Activated CD8-positive, alpha-beta T cell treated with anti-CD3 and anti-CD28 coated beads for 36 hours (primary cell): Measurements from ENCODE around the gene OR5V1. TPM values are rescaled to one million over a fixed set of nuclear protein-coding genes. Genes with fewer than 3 reads are reported as not detected.
"Not testable (repeated sequence)": the region's sequence is repeated elsewhere in the genome, so short reads cannot be mapped to it uniquely, and the experiment has no call there.

Experiments
- ATAC-seq: fragments of 200-7000 bp; cut with Tn5 transposase; one replicate; pipeline ENCODE4 v1.10.0; 2021; ENCODE audit warnings: mild to moderate bottlenecking, moderate library complexity
- CTCF ChIA-PET: fragments of 350-600 bp; sonication (Branson Sonifier 250); formaldehyde crosslinking; loops from one replicate; lab custom pipeline; 2021; ENCODE audit warnings: antibody characterized with exemption; lab: Charles Lee
- POLR2A ChIA-PET: fragments of 350-600 bp; sonication (Branson Sonifier 250); formaldehyde crosslinking; loops from one replicate; lab custom pipeline; 2021; ENCODE audit warnings: antibody characterized with exemption; lab: Charles Lee
- DNase-seq: peaks from one replicate; pipeline ENCODE4 v3.0.0-alpha.2; 2020
- H3K27ac Mint-ChIP-seq: one replicate; pipeline ENCODE4 v1.8.0; 2021; ENCODE audit warnings: mild to moderate bottlenecking, mixed read lengths
- H3K27me3 Mint-ChIP-seq: one replicate; pipeline ENCODE4 v1.8.0; 2021; ENCODE audit warnings: mixed read lengths
- H3K36me3 Mint-ChIP-seq: one replicate; pipeline ENCODE4 v1.8.0; 2021; ENCODE audit warnings: low read depth, mixed read lengths
- H3K4me1 Mint-ChIP-seq: one replicate; pipeline ENCODE4 v1.8.0; 2021; ENCODE audit warnings: low read depth, mixed read lengths
- H3K4me3 Mint-ChIP-seq: one replicate; pipeline ENCODE4 v1.8.0; 2021; ENCODE audit warnings: mild to moderate bottlenecking, moderate library complexity, mixed read lengths
- H3K9me3 Mint-ChIP-seq: one replicate; pipeline ENCODE4 v1.8.0; 2021; ENCODE audit warnings: mixed read lengths
- CTCF ChIP-seq: fragments of 200-600 bp; IDR thresholded peaks from one replicate; pipeline ENCODE4 v1.8.0; 2022; ENCODE audit warnings: antibody characterized with exemption, mild to moderate bottlenecking
- intact Hi-C: fragments of 100-400 bp; cut with micrococcal nuclease; formaldehyde crosslinking; loops from one replicate; pipeline ENCODE4 v1.10.0; 2022
- total RNA-seq, 2 experiments: library from RNA; stranded (reverse); gene quantifications; one replicate each; pipeline ENCODE4 v1.2.3, GENCODE V29; 2021

Gene OR5V1
- total RNA-seq, 2 experiments from 2014 or later, result not detected

DNA sequence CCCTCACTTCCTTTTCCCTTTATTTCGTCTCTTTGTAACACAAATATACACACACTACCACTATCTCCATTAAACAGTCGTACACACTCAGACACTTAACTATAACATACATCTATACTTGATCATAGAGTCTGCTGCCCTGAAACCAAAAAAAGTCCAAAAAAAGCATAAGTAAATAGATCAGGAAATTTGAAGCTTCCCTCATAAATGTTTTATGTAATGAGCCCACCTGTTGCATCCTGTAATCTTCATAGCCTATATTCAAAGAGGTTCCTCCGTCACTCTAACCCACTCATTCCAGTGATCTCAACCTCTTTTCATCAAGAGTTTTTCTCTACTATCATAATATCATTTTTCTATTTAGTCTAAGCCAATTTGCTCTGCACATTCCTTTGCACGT lies 19.9 kb upstream of the OR5V1 start:
- ATAC-seq (no peak), DNase-seq (no peak)
- intact Hi-C loops, result no loop called here
- POLR2A ChIA-PET, result no interaction called here
- Mint-ChIP-seq H3K4me3 (no peak overlapping the region), H3K36me3 (no peaks in the 10 kb centered on the region), H3K27ac (no peak overlapping the region), H3K4me1 (no peaks in the 10 kb centered on the region), H3K27me3 (peaks cover 31% of the 10 kb centered on the region), H3K9me3 (no peaks in the 10 kb centered on the region)
- CTCF ChIA-PET, result no interaction called here
- no peak for TF ChIP-seq CTCF

DNA sequence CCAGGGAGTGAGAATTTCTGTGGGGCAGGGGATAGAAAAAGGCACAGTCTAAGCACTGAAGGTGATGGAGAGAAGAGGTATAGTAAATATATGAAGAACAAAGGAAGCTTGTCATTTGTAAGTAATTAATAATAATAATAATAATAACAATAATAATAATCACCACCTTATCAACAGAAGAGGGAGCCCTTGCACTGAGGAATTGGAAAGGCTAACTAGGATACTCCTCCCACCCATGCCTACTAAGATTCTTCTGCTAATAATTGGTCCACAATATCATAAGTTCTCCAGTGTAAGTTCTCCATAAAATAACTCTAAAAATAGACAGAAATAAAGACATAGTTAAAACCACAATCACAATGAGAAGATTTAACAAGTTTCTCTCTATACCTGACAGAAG lies 7.3 kb upstream of the OR5V1 start:
- no peak for TF ChIP-seq CTCF
- Mint-ChIP-seq H3K4me1 (no peaks in the 10 kb centered on the region), H3K27ac (no peak overlapping the region), H3K27me3 (peaks cover 28% of the 10 kb centered on the region), H3K36me3 (no peaks in the 10 kb centered on the region), H3K4me3 (no peak overlapping the region), H3K9me3 (no peaks in the 10 kb centered on the region)
- DNase-seq (no peak), ATAC-seq (no peak)
- ChIA-PET CTCF (interaction anchor here (1.0 kb wide), 1 partner anchor 278 kb away, joined by 3 read pairs; no protein-coding TSS in a partner anchor), POLR2A (no interaction called here)
- intact Hi-C loops, result no loop called here

DNA sequence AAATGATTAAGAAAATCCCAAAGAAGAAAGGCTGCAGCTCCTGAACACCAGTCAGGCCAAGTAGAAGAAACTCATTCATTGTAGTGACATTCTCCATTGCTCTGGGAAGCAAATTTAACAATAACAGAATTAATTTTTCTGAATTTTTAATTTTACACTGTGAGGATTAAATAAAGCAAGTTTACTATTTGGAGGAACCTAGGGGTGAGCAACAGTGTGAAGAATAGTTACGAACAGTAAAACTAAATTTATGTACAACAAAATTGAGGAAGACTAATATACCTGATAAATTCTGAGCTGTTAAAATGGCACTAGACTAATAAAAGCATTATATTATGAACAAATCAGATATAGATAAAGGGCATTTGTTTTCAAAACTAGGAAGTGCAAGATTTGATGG lies 6.5 kb upstream of the OR5V1 start, which contains the start of gene OR12D3:
Gene OR12D3, minus strand, starts transcription at position 101 of the 400 bp plus-strand sequence. Its CDS starts 4 bp downstream, at position 97.
- ChIA-PET POLR2A (no interaction called here), CTCF (interaction anchor here (1.0 kb wide), 1 partner anchor 279 kb away, joined by 3 read pairs; no protein-coding TSS in a partner anchor)
- no peak for DNase-seq
- H3K36me3 Mint-ChIP-seq, result no peaks in the 10 kb centered on the region
- TF ChIP-seq CTCF, result no peak
- no peak within 1 kb of the TSS for H3K27ac Mint-ChIP-seq
- H3K27me3 Mint-ChIP-seq, result peaks cover 31% of the 10 kb centered on the region
- intact Hi-C loops, result no loop called here
- no peaks in the 10 kb centered on the region for H3K4me1 Mint-ChIP-seq
- H3K4me3 Mint-ChIP-seq, result no peak within 1 kb of the TSS
- no peak for ATAC-seq
- no peaks in the 10 kb centered on the region for H3K9me3 Mint-ChIP-seq

GRCh38 chr6:29355603-29356002 lies 13.1 kb downstream of the OR5V1 start:
- intact Hi-C loops, result no loop called here
- CTCF ChIA-PET, result no interaction called here
- Mint-ChIP-seq H3K4me3 (no peak overlapping the region), H3K4me1 (no peaks in the 10 kb centered on the region), H3K36me3 (no peaks in the 10 kb centered on the region), H3K27me3 (peaks cover 43% of the 10 kb centered on the region), H3K9me3 (peaks cover 12% of the 10 kb centered on the region), H3K27ac (no peak overlapping the region)
- DNase-seq, result no peak
- TF ChIP-seq CTCF, result no peak
- POLR2A ChIA-PET, result no interaction called here
- no peak for ATAC-seq

DNA sequence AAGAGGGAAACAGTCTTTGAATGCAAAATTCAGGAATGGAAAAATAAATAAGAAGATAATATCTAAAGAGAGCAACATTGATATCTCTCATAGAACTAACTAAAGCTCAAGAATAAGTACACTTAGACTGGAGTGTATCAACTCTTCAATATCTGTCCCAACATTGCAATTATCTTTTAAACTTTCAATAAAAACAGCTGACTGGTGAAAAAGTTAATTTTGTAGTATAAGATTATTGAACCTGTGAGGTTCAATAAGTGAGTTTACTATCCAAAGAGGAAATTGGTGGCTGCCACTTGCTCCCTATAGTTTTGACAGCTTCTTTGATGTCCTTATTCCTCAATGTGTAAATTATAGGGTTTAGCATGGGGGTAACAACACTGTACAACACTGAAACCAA lies 13.7 kb downstream of the OR5V1 start:
- POLR2A ChIA-PET, result no interaction called here

GRCh38 chr6:29349348-29349747 lies 19.3 kb downstream of the OR5V1 start:
- CTCF ChIA-PET, H3K36me3 Mint-ChIP-seq, H3K4me1 Mint-ChIP-seq, ATAC-seq, intact Hi-C loops, H3K27ac Mint-ChIP-seq, H3K4me3 Mint-ChIP-seq, DNase-seq: not testable (repeated sequence)
- H3K27me3 Mint-ChIP-seq, result peaks cover 35% of the 10 kb centered on the region
- POLR2A ChIA-PET, result interaction anchor here (0.8 kb wide), 1 partner anchor 95 kb away, joined by 3 read pairs; no protein-coding TSS in a partner anchor
- H3K9me3 Mint-ChIP-seq, result peaks cover 12% of the 10 kb centered on the region

More for the DNA sequence above, 13.7 kb downstream of the OR5V1 start:
- Mint-ChIP-seq H3K4me3 (no peak overlapping the region), H3K36me3 (no peaks in the 10 kb centered on the region), H3K9me3 (peaks cover 12% of the 10 kb centered on the region), H3K27me3 (peaks cover 41% of the 10 kb centered on the region), H3K27ac (no peak overlapping the region), H3K4me1 (no peaks in the 10 kb centered on the region)
- DNase-seq (no peak), ATAC-seq (no peak)
- TF ChIP-seq CTCF, result no peak
- intact Hi-C loops, result no loop called here
- CTCF ChIA-PET, result interaction anchor here (0.8 kb wide), 1 partner anchor 235 kb away, joined by 3 read pairs; no protein-coding TSS in a partner anchor
